Nephron (organoid): ENCODE data around the gene KIF26B.

ENCODE experiments used
- H3K27ac Mint-ChIP-seq, 3 experiments: 2 replicates each; pipeline ENCODE4 v1.8.0; 2020; ENCODE audit warnings: mixed read lengths in 3 of 3, mild to moderate bottlenecking in 2 of 3, moderate library complexity in 1 of 3
- H3K27me3 Mint-ChIP-seq: 2 replicates; pipeline ENCODE4 v1.8.0; 2021; ENCODE audit warnings: low read depth, mild to moderate bottlenecking, moderate library complexity, mixed read lengths
- H3K36me3 Mint-ChIP-seq: 2 replicates; pipeline ENCODE4 v1.8.0; 2020; ENCODE audit warnings: low read depth, mixed read lengths
- H3K4me1 Mint-ChIP-seq: 2 replicates; pipeline ENCODE4 v1.8.0; 2020; ENCODE audit warnings: mixed read lengths
- H3K4me3 Mint-ChIP-seq, 3 experiments: 2 replicates each; pipeline ENCODE4 v1.8.0; 2020; ENCODE audit warnings: mild to moderate bottlenecking in 3 of 3, mixed read lengths in 3 of 3, moderate library complexity in 2 of 3
- H3K9me3 Mint-ChIP-seq: 2 replicates; pipeline ENCODE4 v1.8.0; 2020; ENCODE audit warnings: mixed read lengths
- TF ChIP-seq, protein P1 (sequence below), 3 experiments: fragments of 200-600 bp; sonication (generic); IDR thresholded peaks; one replicate each; pipeline ENCODE4 v1.5.0; 2021; ENCODE audit warnings: antibody characterized with exemption in 3 of 3; ENCODE audit not compliant: unreplicated experiment in 3 of 3

The KIF26B gene

GRCh38 chr1:245453541-245453940 is 298.8 kb downstream of the KIF26B start:
- Mint-ChIP-seq H3K27ac (no peak overlapping the region), H3K4me3 (no peak overlapping the region), H3K36me3 (peaks cover 4% of the 10 kb centered on the region), H3K4me1 (peaks cover 21% of the 10 kb centered on the region), H3K9me3 (peaks cover 2% of the 10 kb centered on the region), H3K27me3 (no peaks in the 10 kb centered on the region)
- TF ChIP-seq, protein P1, sequence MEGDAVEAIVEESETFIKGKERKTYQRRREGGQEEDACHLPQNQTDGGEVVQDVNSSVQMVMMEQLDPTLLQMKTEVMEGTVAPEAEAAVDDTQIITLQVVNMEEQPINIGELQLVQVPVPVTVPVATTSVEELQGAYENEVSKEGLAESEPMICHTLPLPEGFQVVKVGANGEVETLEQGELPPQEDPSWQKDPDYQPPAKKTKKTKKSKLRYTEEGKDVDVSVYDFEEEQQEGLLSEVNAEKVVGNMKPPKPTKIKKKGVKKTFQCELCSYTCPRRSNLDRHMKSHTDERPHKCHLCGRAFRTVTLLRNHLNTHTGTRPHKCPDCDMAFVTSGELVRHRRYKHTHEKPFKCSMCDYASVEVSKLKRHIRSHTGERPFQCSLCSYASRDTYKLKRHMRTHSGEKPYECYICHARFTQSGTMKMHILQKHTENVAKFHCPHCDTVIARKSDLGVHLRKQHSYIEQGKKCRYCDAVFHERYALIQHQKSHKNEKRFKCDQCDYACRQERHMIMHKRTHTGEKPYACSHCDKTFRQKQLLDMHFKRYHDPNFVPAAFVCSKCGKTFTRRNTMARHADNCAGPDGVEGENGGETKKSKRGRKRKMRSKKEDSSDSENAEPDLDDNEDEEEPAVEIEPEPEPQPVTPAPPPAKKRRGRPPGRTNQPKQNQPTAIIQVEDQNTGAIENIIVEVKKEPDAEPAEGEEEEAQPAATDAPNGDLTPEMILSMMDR (IDR thresholded peaks at IDR 0.05; ENCODE audit: unreplicated experiment in 3 of 3): no peak

DNA sequence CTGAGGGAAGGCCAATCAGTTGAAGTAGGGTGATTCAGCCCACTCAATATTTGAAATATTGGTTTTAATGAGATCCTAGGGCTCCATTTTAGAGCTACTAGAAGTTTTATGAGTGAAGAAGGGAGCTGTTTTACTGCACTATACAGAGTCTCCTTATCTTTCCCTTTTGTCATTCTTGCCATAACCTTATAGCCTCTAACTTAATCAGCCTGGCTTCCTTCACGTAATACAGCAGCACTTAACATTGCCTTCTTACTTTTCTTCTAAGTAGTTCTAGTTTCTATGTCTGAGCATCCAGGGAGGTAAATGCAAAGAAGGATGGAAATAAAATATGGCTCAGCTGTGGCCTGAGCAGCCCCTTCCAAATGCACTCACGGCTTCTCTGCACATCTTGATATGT is 299.3 kb downstream of the KIF26B start:
- Mint-ChIP-seq H3K4me1 (peaks cover 16% of the 10 kb centered on the region), H3K27ac (no peak overlapping the region), H3K36me3 (peaks cover 4% of the 10 kb centered on the region), H3K9me3 (peaks cover 2% of the 10 kb centered on the region), H3K27me3 (no peaks in the 10 kb centered on the region), H3K4me3 (no peak overlapping the region)
- TF ChIP-seq, protein P1 (IDR thresholded peaks at IDR 0.05; ENCODE audit: unreplicated experiment in 3 of 3): no peak

GRCh38 chr1:245457562-245457961 is 302.8 kb downstream of the KIF26B start:
- Mint-ChIP-seq H3K27me3 (peaks cover 15% of the 10 kb centered on the region), H3K36me3 (peaks cover 3% of the 10 kb centered on the region), H3K4me3 (no peak overlapping the region), H3K27ac (no peak overlapping the region), H3K4me1 (peaks cover 12% of the 10 kb centered on the region), H3K9me3 (peaks cover 2% of the 10 kb centered on the region)
- TF ChIP-seq, protein P1 (IDR thresholded peaks at IDR 0.05; ENCODE audit: unreplicated experiment in 3 of 3): no peak

DNA sequence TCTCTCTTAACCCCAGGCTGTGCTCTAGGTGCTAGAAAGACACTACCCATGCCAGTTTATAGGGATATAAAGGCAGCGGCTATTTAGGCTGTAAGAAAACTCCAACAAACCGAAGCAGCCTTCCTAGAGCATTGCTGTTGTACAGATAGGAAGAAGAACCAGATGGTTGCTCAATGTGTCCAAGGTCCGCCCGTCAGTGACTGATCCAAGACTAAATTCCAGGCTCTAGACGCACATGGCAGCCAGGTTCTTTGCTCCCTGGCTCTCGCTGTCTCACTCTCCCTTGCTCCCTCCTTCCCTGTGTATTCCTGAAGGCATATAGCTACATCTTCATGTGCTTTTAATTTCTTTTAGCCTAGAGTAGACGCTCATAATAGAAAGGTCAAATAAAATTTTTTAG is 303.4 kb downstream of the KIF26B start:
- H3K4me1 Mint-ChIP-seq: peaks cover 13% of the 10 kb centered on the region
- H3K27me3 Mint-ChIP-seq: peaks cover 19% of the 10 kb centered on the region

GRCh38 chr1:245458761-245459174 is 304.0 kb downstream of the KIF26B start:
- Mint-ChIP-seq H3K36me3 (peaks cover 9% of the 10 kb centered on the region), H3K27ac (no peak overlapping the region), H3K9me3 (peaks cover 2% of the 10 kb centered on the region), H3K4me3 (no peak overlapping the region), H3K4me1 (peaks cover 18% of the 10 kb centered on the region), H3K27me3 (peaks cover 24% of the 10 kb centered on the region)
- TF ChIP-seq, protein P1 (IDR thresholded peaks at IDR 0.05; ENCODE audit: unreplicated experiment in 3 of 3): no peak

More for the DNA sequence above, 303.4 kb downstream of the KIF26B start:
- Mint-ChIP-seq H3K9me3 (peaks cover 2% of the 10 kb centered on the region), H3K27ac (no peak overlapping the region), H3K4me3 (no peak overlapping the region), H3K36me3 (peaks cover 3% of the 10 kb centered on the region)
- TF ChIP-seq, protein P1 (IDR thresholded peaks at IDR 0.05; ENCODE audit: unreplicated experiment in 3 of 3): no peak

- Mint-ChIP-seq H3K9me3 (no peaks in the 10 kb centered on the region), H3K4me1 (peaks cover 19% of the 10 kb centered on the region), H3K27ac (no peak overlapping the region), H3K27me3 (peaks cover 29% of the 10 kb centered on the region), H3K4me3 (no peak overlapping the region), H3K36me3 (peaks cover 17% of the 10 kb centered on the region)
- TF ChIP-seq, protein P1 (IDR thresholded peaks at IDR 0.05; ENCODE audit: unreplicated experiment in 3 of 3): no peak
Measured at GRCh38 chr1:245459621-245460020, 304.8 kb downstream of the KIF26B start.
